ENCODE results near the gene DLST.

DNA sequence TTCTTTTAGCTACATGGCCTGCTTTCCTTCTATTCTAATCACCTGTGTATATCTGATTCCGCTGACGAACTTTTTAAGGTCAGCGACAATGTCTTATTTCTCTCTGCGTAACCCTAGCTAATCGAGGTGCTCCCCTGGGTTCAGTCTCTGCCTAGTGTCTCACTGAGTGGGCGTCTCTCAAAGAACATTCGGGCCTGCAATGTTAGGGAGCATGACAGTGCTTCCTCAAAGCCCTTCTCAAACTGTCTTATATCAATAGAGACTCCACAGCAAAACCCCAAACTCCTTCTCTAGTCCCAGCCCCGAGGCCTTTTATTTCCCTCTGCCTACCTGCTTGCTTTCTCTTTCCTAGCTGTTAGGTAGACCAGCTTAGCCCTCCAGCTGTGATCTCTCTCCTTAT is 55.0 kb downstream of the DLST start:
- TF ChIP-seq, protein P1, sequence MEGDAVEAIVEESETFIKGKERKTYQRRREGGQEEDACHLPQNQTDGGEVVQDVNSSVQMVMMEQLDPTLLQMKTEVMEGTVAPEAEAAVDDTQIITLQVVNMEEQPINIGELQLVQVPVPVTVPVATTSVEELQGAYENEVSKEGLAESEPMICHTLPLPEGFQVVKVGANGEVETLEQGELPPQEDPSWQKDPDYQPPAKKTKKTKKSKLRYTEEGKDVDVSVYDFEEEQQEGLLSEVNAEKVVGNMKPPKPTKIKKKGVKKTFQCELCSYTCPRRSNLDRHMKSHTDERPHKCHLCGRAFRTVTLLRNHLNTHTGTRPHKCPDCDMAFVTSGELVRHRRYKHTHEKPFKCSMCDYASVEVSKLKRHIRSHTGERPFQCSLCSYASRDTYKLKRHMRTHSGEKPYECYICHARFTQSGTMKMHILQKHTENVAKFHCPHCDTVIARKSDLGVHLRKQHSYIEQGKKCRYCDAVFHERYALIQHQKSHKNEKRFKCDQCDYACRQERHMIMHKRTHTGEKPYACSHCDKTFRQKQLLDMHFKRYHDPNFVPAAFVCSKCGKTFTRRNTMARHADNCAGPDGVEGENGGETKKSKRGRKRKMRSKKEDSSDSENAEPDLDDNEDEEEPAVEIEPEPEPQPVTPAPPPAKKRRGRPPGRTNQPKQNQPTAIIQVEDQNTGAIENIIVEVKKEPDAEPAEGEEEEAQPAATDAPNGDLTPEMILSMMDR (optimal IDR thresholded peaks at IDR 0.05 in 1 of 3, IDR thresholded peaks at IDR 0.05 in 1 of 3, conservative IDR thresholded peaks at IDR 0.05 in 1 of 3; ENCODE audit: extremely low read depth in 1 of 3, insufficient read depth in 2 of 3, low read length in 3 of 3) = no peak
- TF ChIP-seq EZH2 (IDR thresholded peaks at IDR 0.05; ENCODE audit: low read length) = no peak
